K562 (cell line): ENCODE results near the gene ZMYND15. TPM values are rescaled to one million over a fixed set of nuclear protein-coding genes. Genes with fewer than 3 reads are reported as not detected.

Experiments
- ATAC-seq: fragments of 200-7000 bp; cut with Tn5 transposase; 3 replicates; pipeline ENCODE4 v1.9.1; 2020; ENCODE audit warnings: moderate library complexity
- BruUV-seq: library from RNA; stranded (reverse); fragments of 400-500 nt; replicated peaks from 2 replicates; lab custom pipeline; 2021; lab: Mats Ljungman, UMichigan
- CTCF ChIA-PET: fragments of 300-600 bp; formaldehyde crosslinking; extraction: SDS; loops from one replicate; lab custom pipeline; 2021; ENCODE audit warnings: low intra/inter-chr PET ratio; lab: Yijun Ruan, JAX
- POLR2A ChIA-PET: fragments of 300-600, 350-650 bp; sonication (Branson Sonifier 250); formaldehyde crosslinking; extraction: SDS; loops from one replicate; lab custom pipeline; 2021; ENCODE audit warnings: antibody characterized with exemption, inconsistent platforms; lab: Yijun Ruan, JAX
- DNase-seq, 4 experiments: peaks; one replicate each; pipeline versions ENCODE4 v3.0.0 to v3.0.0-alpha.2; 2011 to 2018; ENCODE audit warnings: low spot score in 3 of 4, mixed read lengths in 3 of 4; ENCODE audit errors: extremely low read depth in 1 of 4
- FAIRE-seq: peaks from 2 replicates; lab custom pipeline; 2011; peaks lifted over from hg19 to GRCh38; lab: Jason Lieb, UNC
- H2AFZ ChIP-seq: 2 replicates; pipeline ENCODE4 v1.6.0; 2011; ENCODE audit warnings: low read depth, low read length, control low read depth, inconsistent platforms
- H3K27ac ChIP-seq: fragments of 200-600 bp; 3 replicates; pipeline ENCODE4 v1.8.0; 2011; ENCODE audit warnings: low read depth, mild to moderate bottlenecking, control low read depth, inconsistent platforms, low read length, moderate library complexity, mixed read lengths; ENCODE audit errors: extremely low read depth
- H3K27me3 ChIP-seq, 2 experiments: fragments of 300-600 bp in 1 of 2; 2 replicates in 1 of 2; 3 replicates in 1 of 2; pipeline versions ENCODE4 v1.6.0 to v1.8.0; 2011; ENCODE audit warnings: inconsistent platforms in 2 of 2, low read length in 2 of 2, mild to moderate bottlenecking in 1 of 2, mixed read lengths in 1 of 2, moderate library complexity in 1 of 2; ENCODE audit not compliant: control insufficient read depth in 2 of 2, insufficient read depth in 2 of 2
- H3K36me3 ChIP-seq: fragments of 300-600 bp; 3 replicates; pipeline ENCODE4 v1.8.0; 2011; ENCODE audit warnings: mild to moderate bottlenecking, low read length, inconsistent platforms; ENCODE audit not compliant: control insufficient read depth, insufficient read depth
- H3K4me1 ChIP-seq, 2 experiments: fragments of 200-600 bp in 1 of 2; replicated peaks in 1 of 2; 2 replicates in 1 of 2; 3 replicates in 1 of 2; pipeline versions ENCODE4 v1.5.1 to v1.8.0; 2011; ENCODE audit warnings: inconsistent platforms in 2 of 2, low read length in 2 of 2, mild to moderate bottlenecking in 1 of 2, mixed read lengths in 1 of 2, moderate library complexity in 1 of 2; ENCODE audit not compliant: control insufficient read depth in 2 of 2, insufficient read depth in 2 of 2
- H3K4me2 ChIP-seq: 2 replicates; pipeline ENCODE4 v1.6.1; 2011; ENCODE audit warnings: low read length, control low read depth, inconsistent platforms, mixed read lengths; ENCODE audit not compliant: insufficient read depth
- H3K4me3 ChIP-seq: fragments of 200-600 bp; sonication (generic), shearing (Covaris generic); 2 replicates; pipeline ENCODE4 v1.5.1; 2016; ENCODE audit warnings: control low read depth, inconsistent platforms
- H3K79me2 ChIP-seq: fragments of 200-600 bp; 3 replicates; pipeline ENCODE4 v1.8.0; 2011; ENCODE audit warnings: low read length, inconsistent platforms; ENCODE audit not compliant: control insufficient read depth, insufficient read depth
- H3K9ac ChIP-seq, 2 experiments: 2 replicates each; pipeline versions ENCODE4 v1.6.0 to v1.6.1; 2011; ENCODE audit warnings: low read depth in 2 of 2, low read length in 2 of 2, control low read depth in 1 of 2, inconsistent platforms in 1 of 2, mild to moderate bottlenecking in 1 of 2, mixed read lengths in 1 of 2; ENCODE audit not compliant: insufficient read depth in 1 of 2
- H3K9me1 ChIP-seq: one replicate; pipeline ENCODE4 v1.6.0; 2011; ENCODE audit warnings: inconsistent platforms, mild to moderate bottlenecking, low read length, moderate library complexity; ENCODE audit not compliant: control insufficient read depth, insufficient read depth
- H3K9me3 ChIP-seq: replicated peaks from 2 replicates; pipeline ENCODE4 v1.5.1; 2011; ENCODE audit warnings: low read depth, low read length, inconsistent platforms; ENCODE audit not compliant: control insufficient read depth, insufficient read depth
- H4K20me1 ChIP-seq: replicated peaks from 2 replicates; pipeline ENCODE4 v1.6.1; 2011; ENCODE audit warnings: low read length, inconsistent platforms, mixed read lengths; ENCODE audit not compliant: control insufficient read depth, insufficient read depth
- RBM14 ChIP-seq: fragments of 200-400 bp; formaldehyde crosslinking; IDR thresholded peaks from 2 replicates; pipeline ENCODE4 v1.6.1; 2018; ENCODE audit warnings: low read depth, mild to moderate bottlenecking, low read length, moderate library complexity, borderline replicate concordance; ENCODE audit not compliant: insufficient read depth
- ZBTB7A ChIP-seq: IDR thresholded peaks from 2 replicates; pipeline ENCODE4 v1.6.1; 2011; ENCODE audit warnings: low read depth, mild to moderate bottlenecking, low read length, moderate library complexity, borderline replicate concordance; ENCODE audit not compliant: control insufficient read depth
- WGBS: fragments of 100-300 bp; shearing (Covaris generic); methylation state at CpG from one replicate; pipeline ENCODE4 v1.1.6; 2016; ENCODE audit warnings: low coverage, mixed read lengths; ENCODE audit not compliant: insufficient coverage; ENCODE audit errors: missing lambda C conversion rate; 5-methylcytosine and 5-hydroxymethylcytosine counted together
- in situ Hi-C: fragments of 300-500 bp; cut with MboI; formaldehyde crosslinking; loops from 4 replicates; pipeline ENCODE4 v1.15.0; 2018; ENCODE audit warnings: inconsistent platforms, mixed read lengths
- intact Hi-C: fragments of 100-400 bp; cut with micrococcal nuclease; formaldehyde crosslinking; loops from 2 replicates; pipeline ENCODE4 v1.14.2; 2022
- polyA plus RNA-seq, 8 experiments: library from polyadenylated mRNA; depleted of rRNA in 4 of 8; stranded (reverse) in 5 of 8; unstranded in 3 of 8; fragments of >200 nt; fragmentation: Nextera tagmentation in 2 of 8; fragmentation: Illumina TruSeq in 1 of 8; extraction: Ambion mirVana in 2 of 8; extraction: Trizol in 1 of 8; gene quantifications; 2 replicates each; pipeline versions ENCODE4 v1.2.1 to v1.2.3, GENCODE V29; 2011 to 2014; ENCODE audit warnings: inconsistent platforms in 1 of 8, missing spikeins in 1 of 8
- total RNA-seq, 7 experiments: library from RNA; depleted of rRNA in 6 of 7; stranded (reverse); fragments of >200 nt in 6 of 7; fragmentation: Illumina TruSeq in 2 of 7; extraction: Trizol in 2 of 7; gene quantifications; 2 replicates each; pipeline versions ENCODE4 v1.2.1 to v1.2.3, GENCODE V29; 2011 to 2021; ENCODE audit warnings: low replicate concordance in 1 of 7
- TF ChIP-seq, protein P1 (sequence below): fragments of 450-650 bp; IDR thresholded peaks from 2 replicates; pipeline ENCODE4 v1.6.1; 2016; ENCODE audit warnings: mild to moderate bottlenecking
- TF ChIP-seq, protein P2 (sequence below): sonication (generic); formaldehyde crosslinking; IDR thresholded peaks from 2 replicates; pipeline ENCODE4 v1.8.1; 2023; ENCODE audit warnings: mild to moderate bottlenecking, missing genetic modification reagents

ZMYND15 gene
- total and polyA plus RNA-seq, 9 of the 15 experiments (the other 6 are each of a cell fraction or from before 2014, with no cell fraction given), result 0.09 TPM; not detected in 8

DNA sequence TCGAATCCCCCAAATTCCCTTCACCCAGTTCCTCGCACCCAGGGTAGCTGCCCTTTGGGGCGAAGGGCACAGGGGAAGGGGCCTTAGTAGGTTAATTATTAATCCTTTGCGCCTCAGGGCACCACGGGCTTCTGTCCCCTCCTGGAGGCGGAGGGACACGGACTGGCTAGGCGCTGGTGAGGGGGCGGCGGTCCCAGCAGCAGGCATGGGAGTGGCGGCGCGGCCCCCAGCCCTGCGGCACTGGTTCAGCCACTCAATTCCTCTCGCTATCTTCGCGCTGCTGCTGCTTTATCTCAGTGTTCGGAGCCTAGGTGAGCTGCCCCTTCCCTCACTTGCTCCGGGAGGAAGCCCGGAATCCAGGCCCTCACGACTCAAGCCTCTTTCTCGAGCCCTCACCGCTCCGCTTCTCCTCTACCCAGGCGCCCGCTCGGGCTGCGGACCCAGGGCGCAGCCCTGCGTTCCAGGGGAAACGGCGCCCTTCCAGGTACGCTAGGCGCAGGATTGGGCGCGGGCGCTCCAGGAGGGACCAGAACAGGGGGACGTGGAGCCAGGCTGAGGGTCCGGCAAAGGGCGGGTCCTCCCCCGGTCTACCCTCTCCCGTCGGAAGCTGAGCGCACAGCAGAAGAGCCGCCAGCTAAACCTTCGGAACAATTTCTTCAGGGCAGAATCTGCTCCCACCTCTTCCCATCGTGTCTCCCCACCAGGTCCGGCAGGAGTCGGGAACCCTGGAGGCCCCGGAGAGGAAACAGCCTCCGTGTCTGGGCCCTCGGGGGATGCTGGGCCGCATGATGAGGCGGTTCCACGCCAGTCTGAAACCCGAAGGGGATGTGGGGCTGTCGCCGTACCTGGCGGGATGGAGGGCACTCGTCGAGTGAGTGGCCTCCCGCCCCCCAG is 49.4 kb downstream of the ZMYND15 start, which contains the start of gene GLTPD2:
Gene GLTPD2 (plus strand): TSS at position 158 of the 894 bp plus-strand sequence. CDS start 48 bp downstream, at position 206.
- H3K36me3 ChIP-seq, result no peaks in the 10 kb centered on the region
- WGBS, result 63% methylated on average over 14 of the region's 62 CpGs
- H3K27me3 ChIP-seq, result peaks cover 3 to 11% of the 10 kb centered on the region in 2 experiments; a peak in 3 of 5 replicates
- BruUV-seq, result TSS peak; percentile 81
- peak within 1 kb of the TSS; percentile 94 for H2AFZ ChIP-seq
- ATAC-seq, result no peak
- no peak for FAIRE-seq
- H3K27ac ChIP-seq, result peak within 1 kb of the TSS; percentile 82; the same call in 2 of the 3 replicates
- H3K79me2 ChIP-seq, result peaks cover 6% of the 10 kb centered on the region; the same call in 2 of the 3 replicates
- H3K9me3 ChIP-seq, result no peaks in the 10 kb centered on the region
- peaks cover 0 to 31% of the 10 kb centered on the region in 2 experiments; a peak in 2 of 5 replicates for H3K4me1 ChIP-seq
- in situ Hi-C loops, result no loop called here
- H3K4me2 ChIP-seq, result peak within 1 kb of the TSS; percentile 86
- DNase-seq, result no peak
- POLR2A ChIA-PET, result interaction anchor here (0.6 to 1.5 kb wide), 7 partner anchors 10 to 86 kb away, joined by 3 to 7 read pairs (median 4); partner anchors contain the start of gene ARRB2
- peak within 1 kb of the TSS; percentile 69 to 93 for H3K9ac ChIP-seq
- no peaks in the 10 kb centered on the region for H4K20me1 ChIP-seq
- H3K9me1 ChIP-seq, result no peaks in the 10 kb centered on the region
- H3K4me3 ChIP-seq, result peak within 1 kb of the TSS; percentile 60
- intact Hi-C loops, result no loop called here
- CTCF ChIA-PET, result interaction anchor here (0.6 to 2.9 kb wide), 3 partner anchors 57 to 378 kb away, joined by 3 to 13 read pairs (median 6); partner anchors contain the start of gene ARRB2
- TF ChIP-seq, protein P1, sequence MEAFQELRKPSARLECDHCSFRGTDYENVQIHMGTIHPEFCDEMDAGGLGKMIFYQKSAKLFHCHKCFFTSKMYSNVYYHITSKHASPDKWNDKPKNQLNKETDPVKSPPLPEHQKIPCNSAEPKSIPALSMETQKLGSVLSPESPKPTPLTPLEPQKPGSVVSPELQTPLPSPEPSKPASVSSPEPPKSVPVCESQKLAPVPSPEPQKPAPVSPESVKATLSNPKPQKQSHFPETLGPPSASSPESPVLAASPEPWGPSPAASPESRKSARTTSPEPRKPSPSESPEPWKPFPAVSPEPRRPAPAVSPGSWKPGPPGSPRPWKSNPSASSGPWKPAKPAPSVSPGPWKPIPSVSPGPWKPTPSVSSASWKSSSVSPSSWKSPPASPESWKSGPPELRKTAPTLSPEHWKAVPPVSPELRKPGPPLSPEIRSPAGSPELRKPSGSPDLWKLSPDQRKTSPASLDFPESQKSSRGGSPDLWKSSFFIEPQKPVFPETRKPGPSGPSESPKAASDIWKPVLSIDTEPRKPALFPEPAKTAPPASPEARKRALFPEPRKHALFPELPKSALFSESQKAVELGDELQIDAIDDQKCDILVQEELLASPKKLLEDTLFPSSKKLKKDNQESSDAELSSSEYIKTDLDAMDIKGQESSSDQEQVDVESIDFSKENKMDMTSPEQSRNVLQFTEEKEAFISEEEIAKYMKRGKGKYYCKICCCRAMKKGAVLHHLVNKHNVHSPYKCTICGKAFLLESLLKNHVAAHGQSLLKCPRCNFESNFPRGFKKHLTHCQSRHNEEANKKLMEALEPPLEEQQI, result no peak
- 0 out of 2 replicates have a peak, but pooled peaks have one; percentile 31 for TF ChIP-seq ZBTB7A
- TF ChIP-seq RBM14, result 0 out of 2 replicates have a peak, but pooled peaks have one; percentile 6
- TF ChIP-seq, protein P2, sequence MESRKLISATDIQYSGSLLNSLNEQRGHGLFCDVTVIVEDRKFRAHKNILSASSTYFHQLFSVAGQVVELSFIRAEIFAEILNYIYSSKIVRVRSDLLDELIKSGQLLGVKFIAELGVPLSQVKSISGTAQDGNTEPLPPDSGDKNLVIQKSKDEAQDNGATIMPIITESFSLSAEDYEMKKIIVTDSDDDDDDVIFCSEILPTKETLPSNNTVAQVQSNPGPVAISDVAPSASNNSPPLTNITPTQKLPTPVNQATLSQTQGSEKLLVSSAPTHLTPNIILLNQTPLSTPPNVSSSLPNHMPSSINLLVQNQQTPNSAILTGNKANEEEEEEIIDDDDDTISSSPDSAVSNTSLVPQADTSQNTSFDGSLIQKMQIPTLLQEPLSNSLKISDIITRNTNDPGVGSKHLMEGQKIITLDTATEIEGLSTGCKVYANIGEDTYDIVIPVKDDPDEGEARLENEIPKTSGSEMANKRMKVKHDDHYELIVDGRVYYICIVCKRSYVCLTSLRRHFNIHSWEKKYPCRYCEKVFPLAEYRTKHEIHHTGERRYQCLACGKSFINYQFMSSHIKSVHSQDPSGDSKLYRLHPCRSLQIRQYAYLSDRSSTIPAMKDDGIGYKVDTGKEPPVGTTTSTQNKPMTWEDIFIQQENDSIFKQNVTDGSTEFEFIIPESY, result peak; percentile 78
